Activated CD8-positive, alpha-beta memory T cell treated with anti-CD3 and anti-CD28 coated beads for 48 hours (primary cell): ENCODE data around the gene OTUB2.

Experiments
- DNase-seq, 3 experiments: peaks; one replicate each; pipeline ENCODE4 v3.0.0-alpha.2; 2020; ENCODE audit warnings: low read depth in 2 of 3, low spot score in 2 of 3

Gene OTUB2

DNA sequence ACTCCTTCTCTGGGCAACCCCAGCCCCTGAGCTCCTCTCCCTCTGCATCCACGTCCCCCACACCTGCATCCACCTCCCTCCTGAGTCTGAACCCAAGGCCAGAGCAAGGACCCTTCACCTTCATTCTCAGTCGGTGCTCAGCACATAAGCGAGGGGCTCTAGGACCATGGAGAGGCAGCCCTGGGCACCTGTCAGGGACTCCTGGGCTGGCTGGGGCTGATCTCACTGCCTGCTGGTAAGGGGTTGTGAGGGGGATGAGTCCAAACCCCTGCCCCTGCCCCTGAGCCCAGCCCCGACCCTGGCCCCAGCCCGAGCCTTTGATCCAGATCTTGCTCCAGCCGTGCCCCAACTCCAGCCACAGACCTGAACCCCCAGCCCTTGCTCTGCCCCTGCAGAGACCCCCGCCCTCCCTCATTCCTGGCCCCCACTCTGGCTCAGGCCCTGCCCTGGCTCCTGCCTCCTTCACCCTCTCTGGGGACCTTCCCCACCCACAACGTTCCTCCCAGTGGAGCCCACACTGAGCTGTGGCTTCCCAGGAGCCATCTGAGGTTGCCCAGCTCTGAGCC is 29.9 kb upstream of the OTUB2 start:
- no peak for DNase-seq

DNA sequence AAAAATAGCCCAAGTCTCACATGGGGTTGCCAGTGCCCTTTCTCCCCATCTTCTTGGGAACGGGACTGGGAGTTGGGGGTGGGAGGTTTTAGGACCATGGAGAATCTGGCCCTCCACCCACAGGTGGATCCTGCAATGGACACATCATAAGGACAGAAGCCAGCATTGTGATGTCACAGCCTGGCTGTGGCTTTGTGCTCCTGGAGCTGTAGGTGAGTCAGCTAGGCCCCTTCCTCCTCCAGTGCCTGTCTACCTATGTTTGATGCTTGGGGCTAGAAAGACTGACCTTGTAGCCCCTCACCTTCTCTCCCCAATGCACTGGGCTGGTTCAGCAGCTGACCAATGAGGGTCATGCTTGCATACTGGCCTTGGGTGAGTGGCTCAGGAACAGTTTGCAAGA is 29.1 kb upstream of the OTUB2 start, which contains the start of gene CCDC197:
Gene CCDC197, plus strand, starts transcription at position 220 of the 400 bp plus-strand sequence. CDS start 831 bp downstream, outside the sequence.
- DNase-seq = no peak

GRCh38 chr14:93997916-93998870 is 27.9 kb upstream of the OTUB2 start:
- no peak for DNase-seq

DNA sequence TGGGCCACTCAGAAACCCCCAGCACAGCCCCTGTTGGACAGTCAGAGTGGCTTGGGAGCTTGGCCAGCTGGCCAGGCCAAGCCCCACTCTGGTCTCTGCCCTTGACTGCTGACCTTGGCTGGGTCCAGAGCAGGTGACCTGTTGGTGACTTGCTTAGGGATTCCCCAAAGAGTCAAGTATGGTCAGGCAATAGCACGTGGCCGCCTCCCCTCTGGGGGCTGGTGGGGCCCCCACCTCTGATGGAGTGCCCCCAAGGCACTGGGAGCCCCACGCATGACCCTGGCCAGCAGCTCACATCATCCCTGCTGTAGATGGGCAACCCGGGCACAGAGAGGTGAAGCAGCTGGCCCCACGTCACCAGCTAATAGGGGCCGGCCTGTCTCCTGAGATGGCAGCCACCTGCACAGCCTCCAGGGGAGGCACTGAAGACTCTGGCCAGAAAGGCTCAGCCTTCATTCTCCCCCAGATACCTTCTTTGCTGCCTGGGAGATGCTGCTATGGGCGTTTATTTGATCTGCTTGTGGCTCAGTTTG is 27.2 kb upstream of the OTUB2 start:
- no peak for DNase-seq

DNA sequence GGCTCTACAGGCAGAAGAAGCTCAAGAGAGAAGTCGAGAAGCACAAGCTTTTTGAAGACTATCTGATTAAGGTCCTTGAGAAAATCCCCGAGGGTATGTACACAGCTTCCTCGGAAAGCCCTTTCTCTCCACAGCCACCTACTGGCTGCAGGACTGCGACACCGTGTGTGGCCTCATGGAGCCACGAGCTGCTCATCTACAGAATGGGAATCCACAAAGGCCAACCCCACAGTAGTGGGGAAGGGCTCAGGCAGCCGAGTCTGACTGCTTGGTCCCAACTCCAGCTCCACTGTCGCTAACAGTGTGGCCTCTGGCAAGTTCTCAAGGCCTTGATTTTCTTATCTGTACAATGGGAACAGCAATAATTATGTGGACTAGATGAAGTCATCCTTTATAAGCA is 26.6 kb upstream of the OTUB2 start:
- no peak for DNase-seq

- DNase-seq = no peak
These were observed 25.9 kb upstream of the OTUB2 start for GRCh38 chr14:94000267-94000666.

GRCh38 chr14:94001016-94001415 is 25.1 kb upstream of the OTUB2 start:
- no peak for DNase-seq

GRCh38 chr14:94001501-94002396 is 24.4 kb upstream of the OTUB2 start:
- DNase-seq = no peak

DNA sequence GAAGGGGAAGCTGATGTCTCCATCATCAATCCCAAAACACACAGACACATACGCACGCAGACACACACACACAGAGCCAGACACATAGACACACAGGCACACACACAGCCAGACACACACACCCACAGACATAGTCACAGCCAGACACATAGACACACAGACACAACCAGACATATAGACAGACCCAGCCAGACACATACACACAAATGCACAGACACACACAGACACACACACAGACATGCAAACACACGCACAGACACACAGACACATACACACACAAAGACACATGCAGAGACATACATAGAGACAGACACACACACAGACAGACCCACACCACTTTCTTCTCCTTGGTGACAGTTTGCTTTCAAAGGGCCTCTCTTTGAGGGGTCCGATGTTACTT is 22.7 kb upstream of the OTUB2 start:
- no peak for DNase-seq

DNA sequence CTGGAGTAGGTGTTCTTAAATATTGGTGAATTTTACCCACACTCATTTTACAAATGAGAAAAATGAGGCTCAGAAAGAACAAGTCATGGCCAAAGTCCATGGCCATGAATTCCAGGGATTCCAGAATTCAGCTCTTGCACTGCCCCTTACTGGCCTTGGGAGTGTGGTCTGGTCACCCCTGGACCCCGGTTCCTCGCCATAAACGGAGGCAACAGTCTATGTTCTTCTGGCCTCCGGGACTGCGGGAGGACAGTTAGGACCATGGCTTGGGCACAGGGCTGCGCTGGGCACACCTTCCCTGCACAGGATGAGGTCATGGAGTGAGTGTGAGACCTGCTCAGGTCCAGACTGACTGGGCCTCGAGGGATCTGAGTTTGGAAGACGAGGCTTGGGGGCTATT is 22.1 kb upstream of the OTUB2 start:
- no peak for DNase-seq

DNA sequence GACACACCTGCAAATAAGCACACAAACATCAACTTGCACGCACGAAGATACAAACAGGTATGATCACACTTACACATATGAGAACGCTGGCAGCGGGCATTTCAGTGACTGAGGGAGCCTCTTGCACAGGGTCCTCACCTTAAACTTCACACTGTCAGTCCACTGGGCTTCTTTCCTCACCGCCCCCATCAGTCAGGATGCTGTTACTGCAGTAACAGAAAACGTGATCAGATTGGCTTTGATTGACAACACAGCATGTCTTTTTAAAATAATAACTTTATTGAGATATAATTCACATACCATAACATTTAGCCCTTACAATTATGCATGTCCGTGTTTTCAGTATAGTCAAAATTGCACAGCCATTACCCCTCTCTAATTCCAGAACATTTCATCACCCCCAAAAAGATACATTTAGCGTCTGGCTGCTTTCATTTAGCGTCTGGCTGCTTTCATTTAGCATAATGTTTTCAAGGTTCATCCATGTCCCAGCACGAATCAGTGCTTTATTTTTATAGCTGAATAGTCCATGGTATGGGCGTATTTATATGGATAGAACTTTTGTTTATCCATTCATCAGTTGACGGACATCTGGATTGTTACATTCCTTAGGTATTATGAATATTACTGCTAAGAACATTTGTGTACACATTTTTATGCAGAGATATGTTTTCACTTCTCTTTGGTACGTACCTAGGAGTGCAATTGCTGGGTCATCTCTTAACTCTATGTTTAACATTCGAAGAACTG is 20.6 kb upstream of the OTUB2 start:
- no peak for DNase-seq

DNA sequence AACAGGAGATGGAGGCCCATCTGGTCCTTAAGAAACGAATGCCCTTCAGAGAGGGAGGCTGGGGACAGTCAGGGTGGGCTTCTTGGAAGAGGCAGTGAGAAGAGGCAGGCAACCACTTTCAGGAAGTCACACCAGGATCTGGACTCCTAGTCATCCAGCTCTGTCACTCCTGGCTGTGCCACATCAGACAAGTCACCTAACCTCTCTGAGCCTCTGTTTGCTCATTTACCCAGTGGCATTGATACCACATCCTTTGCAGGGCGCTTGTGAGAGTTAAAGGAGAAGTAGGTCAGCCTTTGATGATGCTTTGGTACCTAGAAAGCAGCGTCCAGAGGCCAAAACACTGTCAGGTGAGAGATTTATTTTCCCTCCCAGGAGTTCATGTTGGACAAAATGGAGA is 17.9 kb upstream of the OTUB2 start:
- DNase-seq = no peak

DNA sequence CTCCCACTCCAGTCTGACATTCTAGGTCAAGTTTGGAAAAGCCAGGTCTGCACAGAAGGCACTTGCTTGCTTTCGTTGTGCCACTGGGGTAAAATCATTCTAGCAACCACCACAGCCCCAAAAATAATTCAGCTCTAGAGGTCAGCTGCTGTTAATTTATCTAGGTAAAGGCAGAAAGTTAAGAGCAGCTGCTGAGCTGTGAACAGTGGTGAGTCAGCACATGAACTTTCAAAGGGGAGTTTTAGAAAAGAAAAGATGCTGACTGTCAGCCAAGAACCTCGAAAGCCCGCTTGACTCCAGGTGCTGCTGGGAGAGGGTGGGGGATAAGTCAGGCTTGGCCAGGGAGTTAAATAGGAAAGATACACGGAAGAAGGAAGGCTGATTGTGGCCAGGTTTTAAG is 16.4 kb upstream of the OTUB2 start:
- DNase-seq = no peak

GRCh38 chr14:94010625-94011024 is 15.5 kb upstream of the OTUB2 start:
- DNase-seq = no peak

- no peak for DNase-seq
These were observed 14.3 kb upstream of the OTUB2 start for GRCh38 chr14:94011795-94012194.

- DNase-seq = no peak
These were observed 11.8 kb upstream of the OTUB2 start for GRCh38 chr14:94014382-94014781.

DNA sequence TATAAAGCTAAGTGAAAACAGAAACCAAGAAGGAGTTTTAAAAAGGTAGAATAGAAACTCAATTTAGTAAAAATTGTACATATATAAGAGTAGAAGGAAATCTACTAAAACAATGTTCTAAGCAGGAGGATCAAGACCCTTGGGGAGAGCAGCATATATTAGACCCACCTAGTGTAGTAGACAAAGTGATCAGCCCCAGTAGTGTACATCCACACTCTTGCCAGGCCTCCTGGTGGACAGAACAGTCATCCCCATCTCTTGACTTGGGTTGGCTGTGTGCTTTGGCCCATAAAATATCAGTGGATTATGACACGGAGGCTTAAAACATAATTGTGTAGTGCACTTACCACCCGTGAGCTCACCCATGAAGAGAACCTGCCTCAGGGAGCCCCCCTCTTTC is 10.9 kb upstream of the OTUB2 start:
- no peak for DNase-seq

- no peak for DNase-seq
These were observed 9.6 kb upstream of the OTUB2 start for GRCh38 chr14:94016446-94016976.

DNA sequence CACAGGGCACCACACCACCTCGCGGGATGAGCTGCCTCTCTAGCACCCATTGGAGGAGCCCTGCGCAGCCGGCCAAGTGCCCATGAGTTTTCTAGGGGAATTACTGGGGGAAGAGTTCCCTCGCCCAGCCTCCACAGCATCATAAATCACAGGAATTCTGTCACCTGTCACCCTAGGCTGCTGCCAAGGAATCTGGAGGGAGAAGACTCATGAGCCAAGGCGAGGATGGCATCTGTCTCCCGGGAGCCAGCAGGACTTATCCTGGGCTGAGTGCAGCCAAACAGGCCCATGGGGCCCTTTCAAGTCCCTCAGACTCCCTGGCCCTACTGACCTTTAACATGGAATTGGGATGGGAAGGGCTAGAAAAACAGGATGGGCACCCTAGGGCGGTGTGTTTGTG is 7.8 kb upstream of the OTUB2 start:
- DNase-seq = no peak

DNA sequence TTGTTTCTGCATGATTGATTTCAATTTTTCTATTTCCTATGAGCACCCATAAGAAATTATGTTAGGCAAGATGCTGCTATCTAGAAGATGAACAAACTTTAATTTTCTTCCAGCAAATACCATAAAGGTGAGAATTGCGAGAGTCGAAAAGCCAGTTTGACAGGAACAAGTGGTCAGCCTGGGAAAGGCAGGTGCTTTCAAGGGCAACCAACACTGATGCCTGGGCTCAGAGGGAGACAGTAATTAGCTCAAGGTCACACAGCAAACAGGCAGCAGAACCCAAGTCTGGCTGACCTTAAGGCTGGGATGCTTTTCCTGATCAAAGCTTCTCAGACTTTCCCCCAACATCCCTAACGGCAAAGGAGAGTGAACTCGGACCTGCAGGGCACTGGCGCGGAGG is 6.8 kb upstream of the OTUB2 start:
- no peak for DNase-seq
